ENCODE measurements around the gene SHB. TPM values are rescaled to one million over a fixed set of nuclear protein-coding genes. Genes with fewer than 3 reads are reported as not detected.

The SHB gene
- total RNA-seq, 1 experiment from 2014 or later = 23.8 TPM

- DNase-seq = no peak
- H3F3A ChIP-seq (ENCODE audit: insufficient read depth, low read depth) = peaks cover 25% of the 10 kb centered on the region; the same call in 1 of the 2 replicates
- no peaks in the 10 kb centered on the region for H3K27me3 ChIP-seq (ENCODE audit: insufficient read depth, low read depth)
- POLR2A ChIA-PET (ENCODE audit: unreplicated experiment) = no interaction called here
- H3K36me3 ChIP-seq (ENCODE audit: low read depth) = no peaks in the 10 kb centered on the region
- no TSS peak for BruUV-seq (replicated peaks)
- H3K9me3 ChIP-seq (ENCODE audit: insufficient read depth, low read depth) = no peaks in the 10 kb centered on the region
- peaks cover 70% of the 10 kb centered on the region for H3K79me2 ChIP-seq (ENCODE audit: low read depth)
- no peak overlapping the region for H3K4me3 ChIP-seq
- CTCF ChIA-PET = no interaction called here
- peaks cover 40% of the 10 kb centered on the region for H3K4me1 ChIP-seq (replicated peaks; ENCODE audit: insufficient read depth)
- no peak overlapping the region for H2AFZ ChIP-seq
- no peak for TF ChIP-seq CTCF (conservative IDR thresholded peaks at IDR 0.05)
- TF ChIP-seq EZH2 (IDR thresholded peaks at IDR 0.05; ENCODE audit: low read depth) = no peak
- H3K27ac ChIP-seq = 0 out of 2 replicates have a peak overlapping the region, but pooled peaks have one; percentile 39
- H4K20me1 ChIP-seq (ENCODE audit: insufficient read depth) = 0 out of 2 replicates have a peak, but pooled peaks cover 4% of the 10 kb centered on the region
- intact Hi-C loops (cut with micrococcal nuclease; ENCODE audit: unreplicated experiment) = no loop called here
- no peak overlapping the region for H3K4me2 ChIP-seq
- H3K9me2 ChIP-seq (ENCODE audit: insufficient read depth) = no peaks in the 10 kb centered on the region
Observed at GRCh38 chr9:38011991-38012390, 57.0 kb downstream of the SHB start.

- Histone ChIP-seq H3K9me3 (ENCODE audit: insufficient read depth, low read depth) (no peaks in the 10 kb centered on the region), H3K36me3 (ENCODE audit: low read depth) (no peaks in the 10 kb centered on the region), H3K4me3 (no peak overlapping the region), H3F3A (ENCODE audit: insufficient read depth, low read depth) (peaks cover 31% of the 10 kb centered on the region; the same call in 1 of the 2 replicates), H3K4me2 (no peak overlapping the region), H3K9me2 (ENCODE audit: insufficient read depth) (no peaks in the 10 kb centered on the region), H3K27ac (peak overlapping the region; percentile 39; the same call in 1 of the 2 replicates), H2AFZ (no peak overlapping the region), H3K27me3 (ENCODE audit: insufficient read depth, low read depth) (no peaks in the 10 kb centered on the region), H3K79me2 (ENCODE audit: low read depth) (peaks cover 70% of the 10 kb centered on the region), H4K20me1 (ENCODE audit: insufficient read depth) (0 out of 2 replicates have a peak, but pooled peaks cover 4% of the 10 kb centered on the region), H3K4me1 (replicated peaks; ENCODE audit: insufficient read depth) (peaks cover 40% of the 10 kb centered on the region)
- no TSS peak for BruUV-seq (replicated peaks)
- ChIA-PET CTCF (no interaction called here), POLR2A (ENCODE audit: unreplicated experiment) (no interaction called here)
- TF ChIP-seq EZH2 (IDR thresholded peaks at IDR 0.05; ENCODE audit: low read depth) = no peak
- no peak for TF ChIP-seq CTCF (conservative IDR thresholded peaks at IDR 0.05)
- no peak for DNase-seq
- intact Hi-C loops (cut with micrococcal nuclease; ENCODE audit: unreplicated experiment) = no loop called here
Observed at GRCh38 chr9:38010918-38011704, 57.9 kb downstream of the SHB start.

GRCh38 chr9:38009990-38010389, 59.0 kb downstream of the SHB start:
- no peak overlapping the region for H2AFZ ChIP-seq
- no TSS peak for BruUV-seq (replicated peaks)
- POLR2A ChIA-PET (ENCODE audit: unreplicated experiment) = no interaction called here
- H4K20me1 ChIP-seq (ENCODE audit: insufficient read depth) = 0 out of 2 replicates have a peak, but pooled peaks cover 4% of the 10 kb centered on the region
- intact Hi-C loops (cut with micrococcal nuclease; ENCODE audit: unreplicated experiment) = loop anchor here (2.0 to 5.0 kb wide), 2 partner anchors 37 to 217 kb away; no protein-coding TSS in a partner anchor
- H3K4me1 ChIP-seq (replicated peaks; ENCODE audit: insufficient read depth) = peaks cover 45% of the 10 kb centered on the region
- CTCF ChIA-PET = no interaction called here
- no peaks in the 10 kb centered on the region for H3K27me3 ChIP-seq (ENCODE audit: insufficient read depth, low read depth)
- peak overlapping the region; percentile 69 for H3K27ac ChIP-seq
- no peaks in the 10 kb centered on the region for H3K9me3 ChIP-seq (ENCODE audit: insufficient read depth, low read depth)
- peaks cover 31% of the 10 kb centered on the region; the same call in 1 of the 2 replicates for H3F3A ChIP-seq (ENCODE audit: insufficient read depth, low read depth)
- peaks cover 70% of the 10 kb centered on the region for H3K79me2 ChIP-seq (ENCODE audit: low read depth)
- H3K36me3 ChIP-seq (ENCODE audit: low read depth) = no peaks in the 10 kb centered on the region
- H3K4me2 ChIP-seq = no peak overlapping the region
- H3K9me2 ChIP-seq (ENCODE audit: insufficient read depth) = no peaks in the 10 kb centered on the region
- TF ChIP-seq EZH2 (IDR thresholded peaks at IDR 0.05; ENCODE audit: low read depth) = no peak
- no peak for TF ChIP-seq CTCF (conservative IDR thresholded peaks at IDR 0.05)
- H3K4me3 ChIP-seq = no peak overlapping the region
- no peak for DNase-seq
